ENCODE data around the gene SRGN.

Gene SRGN

DNA sequence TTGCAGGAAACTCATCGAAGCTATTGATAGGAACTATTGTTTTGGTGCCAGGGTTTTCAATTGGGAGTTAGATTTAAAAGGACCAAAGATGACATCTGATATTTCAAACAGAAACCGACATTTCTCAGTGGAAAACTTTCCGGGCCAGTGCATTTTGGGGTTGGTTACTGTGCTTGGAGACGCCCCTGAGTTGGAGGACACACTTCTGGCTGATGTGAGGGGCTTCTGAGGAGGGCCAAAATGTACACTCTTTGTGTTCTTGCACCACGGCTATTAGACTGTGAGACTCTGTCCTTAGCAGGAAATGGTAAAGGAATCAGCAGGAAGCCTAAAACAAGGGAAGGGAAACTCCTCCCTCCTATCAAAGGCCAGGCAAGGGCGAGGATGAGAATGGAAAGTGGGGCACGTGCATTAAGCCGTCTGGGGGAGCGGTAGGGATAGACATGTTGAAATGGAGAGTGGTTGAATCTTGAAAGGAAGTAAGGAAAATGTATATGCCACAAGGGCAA, 1.8 kb upstream of the SRGN start:
- no peak overlapping the region for H3K27ac ChIP-seq
- TF ChIP-seq, protein P1, sequence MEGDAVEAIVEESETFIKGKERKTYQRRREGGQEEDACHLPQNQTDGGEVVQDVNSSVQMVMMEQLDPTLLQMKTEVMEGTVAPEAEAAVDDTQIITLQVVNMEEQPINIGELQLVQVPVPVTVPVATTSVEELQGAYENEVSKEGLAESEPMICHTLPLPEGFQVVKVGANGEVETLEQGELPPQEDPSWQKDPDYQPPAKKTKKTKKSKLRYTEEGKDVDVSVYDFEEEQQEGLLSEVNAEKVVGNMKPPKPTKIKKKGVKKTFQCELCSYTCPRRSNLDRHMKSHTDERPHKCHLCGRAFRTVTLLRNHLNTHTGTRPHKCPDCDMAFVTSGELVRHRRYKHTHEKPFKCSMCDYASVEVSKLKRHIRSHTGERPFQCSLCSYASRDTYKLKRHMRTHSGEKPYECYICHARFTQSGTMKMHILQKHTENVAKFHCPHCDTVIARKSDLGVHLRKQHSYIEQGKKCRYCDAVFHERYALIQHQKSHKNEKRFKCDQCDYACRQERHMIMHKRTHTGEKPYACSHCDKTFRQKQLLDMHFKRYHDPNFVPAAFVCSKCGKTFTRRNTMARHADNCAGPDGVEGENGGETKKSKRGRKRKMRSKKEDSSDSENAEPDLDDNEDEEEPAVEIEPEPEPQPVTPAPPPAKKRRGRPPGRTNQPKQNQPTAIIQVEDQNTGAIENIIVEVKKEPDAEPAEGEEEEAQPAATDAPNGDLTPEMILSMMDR (conservative IDR thresholded peaks at IDR 0.05) = no peak

- H3K27ac ChIP-seq = no peak overlapping the region
- TF ChIP-seq, protein P1 (conservative IDR thresholded peaks at IDR 0.05) = no peak
Measured at GRCh38 chr10:69088471-69088769, 517 bp downstream of the SRGN start.

GRCh38 chr10:69088801-69089501, 1.0 kb downstream of the SRGN start:
- TF ChIP-seq, protein P1 (conservative IDR thresholded peaks at IDR 0.05) = no peak
- no peak overlapping the region for H3K27ac ChIP-seq

GRCh38 chr10:69089638-69090599, 2.0 kb downstream of the SRGN start:
- TF ChIP-seq, protein P1 (conservative IDR thresholded peaks at IDR 0.05) = no peak

DNA sequence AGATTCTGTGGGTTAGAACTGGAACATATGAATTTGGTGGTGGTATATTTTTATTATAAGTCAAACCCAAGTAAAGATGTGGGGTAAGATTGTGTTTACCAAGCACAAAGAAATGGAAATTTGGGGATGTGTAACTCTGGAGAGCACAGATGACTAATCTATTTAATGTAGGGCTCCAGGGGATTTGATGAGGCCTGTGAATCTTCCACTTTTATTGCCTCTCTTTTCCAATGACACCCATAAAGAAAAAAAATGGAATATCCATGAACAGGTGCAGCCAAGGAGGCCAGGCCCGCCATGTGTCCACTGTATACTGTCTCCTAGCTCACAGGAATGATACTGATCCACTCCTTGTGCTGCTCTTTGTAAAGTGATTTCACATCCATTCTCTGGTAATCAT, 2.8 kb downstream of the SRGN start:
- TF ChIP-seq, protein P1 (conservative IDR thresholded peaks at IDR 0.05) = no peak

More at GRCh38 chr10:69089638-69090599, 2.0 kb downstream of the SRGN start:
- no peak overlapping the region for H3K27ac ChIP-seq

GRCh38 chr10:69091143-69091651, 3.3 kb downstream of the SRGN start:
- TF ChIP-seq, protein P1 (conservative IDR thresholded peaks at IDR 0.05) = no peak
- no peak overlapping the region for H3K27ac ChIP-seq

More for the DNA sequence above, 2.8 kb downstream of the SRGN start:
- H3K27ac ChIP-seq = no peak overlapping the region
